DND-41 (cell line): Measurements from ENCODE around the gene HMGB2.

ENCODE experiments used
- EZH2 ChIP-seq: IDR thresholded peaks from 3 replicates; pipeline ENCODE4 v1.6.1; 2012; ENCODE audit warnings: borderline replicate concordance, low read depth, mild to moderate bottlenecking, moderate library complexity, low read length, inconsistent platforms; ENCODE audit not compliant: severe bottlenecking
- TF ChIP-seq, protein P1 (sequence below): IDR thresholded peaks from 2 replicates; pipeline ENCODE4 v1.5.1; 2012; ENCODE audit warnings: borderline replicate concordance, low read length, moderate library complexity, mild to moderate bottlenecking; ENCODE audit not compliant: poor library complexity, severe bottlenecking; ENCODE audit errors: extremely low read depth

GRCh38 chr4:173294444-173294843 is 39.7 kb downstream of the HMGB2 start:
- TF ChIP-seq, protein P1, sequence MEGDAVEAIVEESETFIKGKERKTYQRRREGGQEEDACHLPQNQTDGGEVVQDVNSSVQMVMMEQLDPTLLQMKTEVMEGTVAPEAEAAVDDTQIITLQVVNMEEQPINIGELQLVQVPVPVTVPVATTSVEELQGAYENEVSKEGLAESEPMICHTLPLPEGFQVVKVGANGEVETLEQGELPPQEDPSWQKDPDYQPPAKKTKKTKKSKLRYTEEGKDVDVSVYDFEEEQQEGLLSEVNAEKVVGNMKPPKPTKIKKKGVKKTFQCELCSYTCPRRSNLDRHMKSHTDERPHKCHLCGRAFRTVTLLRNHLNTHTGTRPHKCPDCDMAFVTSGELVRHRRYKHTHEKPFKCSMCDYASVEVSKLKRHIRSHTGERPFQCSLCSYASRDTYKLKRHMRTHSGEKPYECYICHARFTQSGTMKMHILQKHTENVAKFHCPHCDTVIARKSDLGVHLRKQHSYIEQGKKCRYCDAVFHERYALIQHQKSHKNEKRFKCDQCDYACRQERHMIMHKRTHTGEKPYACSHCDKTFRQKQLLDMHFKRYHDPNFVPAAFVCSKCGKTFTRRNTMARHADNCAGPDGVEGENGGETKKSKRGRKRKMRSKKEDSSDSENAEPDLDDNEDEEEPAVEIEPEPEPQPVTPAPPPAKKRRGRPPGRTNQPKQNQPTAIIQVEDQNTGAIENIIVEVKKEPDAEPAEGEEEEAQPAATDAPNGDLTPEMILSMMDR = no peak
- no peak for TF ChIP-seq EZH2
